DMS53 treated with DMSO at 0.1 percent for 48 hours (cell line): ENCODE results near the gene TSPO.

ENCODE experiments used
- DNase-seq: peaks from one replicate; lab custom pipeline; 2025; ENCODE audit not compliant: unreplicated experiment; lab: John Stamatoyannopoulos, UW

The TSPO gene

GRCh38 chr22:43174941-43175531 is 23.7 kb downstream of the TSPO start:
- no peak for DNase-seq

DNA sequence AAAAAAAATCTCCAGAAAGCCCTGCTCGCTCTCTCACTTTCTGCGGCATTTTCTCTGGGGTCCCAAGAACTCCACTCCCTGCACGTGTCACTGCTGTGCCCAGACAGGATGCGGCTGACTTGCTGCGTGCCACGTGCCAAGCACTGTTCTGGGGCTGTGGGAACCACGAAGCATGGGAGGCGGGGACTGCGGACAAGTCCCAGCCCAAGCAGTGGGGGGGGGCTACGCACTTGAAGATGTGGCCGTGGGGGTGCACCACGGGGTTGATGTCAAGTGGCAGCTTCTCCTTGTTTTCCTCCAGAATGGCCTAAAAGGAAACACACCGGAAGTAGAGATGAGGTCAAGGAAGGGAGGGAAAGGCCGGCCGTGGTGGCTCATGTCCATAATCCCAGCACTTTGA is 24.7 kb downstream of the TSPO start:
- DNase-seq: no peak

- no peak for DNase-seq
Measured at GRCh38 chr22:43177479-43177878, 26.1 kb downstream of the TSPO start.

GRCh38 chr22:43179146-43179910 is 28.0 kb downstream of the TSPO start:
- no peak for DNase-seq

DNA sequence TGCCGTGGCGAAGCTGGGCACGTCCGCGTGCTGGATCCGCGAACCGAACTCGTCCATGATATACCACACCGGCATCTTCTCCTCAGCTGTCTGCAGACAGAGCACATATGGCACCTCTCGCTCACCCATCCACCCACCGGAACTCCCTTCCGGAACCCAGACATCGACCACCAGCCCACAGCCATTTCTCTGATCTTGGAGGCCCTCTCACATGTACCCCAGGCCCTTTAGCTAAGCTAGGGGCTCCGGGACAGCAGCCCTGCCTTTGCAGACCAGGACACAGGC is 28.5 kb downstream of the TSPO start:
- no peak for DNase-seq

GRCh38 chr22:43180670-43181069 is 29.3 kb downstream of the TSPO start:
- DNase-seq: no peak

DNA sequence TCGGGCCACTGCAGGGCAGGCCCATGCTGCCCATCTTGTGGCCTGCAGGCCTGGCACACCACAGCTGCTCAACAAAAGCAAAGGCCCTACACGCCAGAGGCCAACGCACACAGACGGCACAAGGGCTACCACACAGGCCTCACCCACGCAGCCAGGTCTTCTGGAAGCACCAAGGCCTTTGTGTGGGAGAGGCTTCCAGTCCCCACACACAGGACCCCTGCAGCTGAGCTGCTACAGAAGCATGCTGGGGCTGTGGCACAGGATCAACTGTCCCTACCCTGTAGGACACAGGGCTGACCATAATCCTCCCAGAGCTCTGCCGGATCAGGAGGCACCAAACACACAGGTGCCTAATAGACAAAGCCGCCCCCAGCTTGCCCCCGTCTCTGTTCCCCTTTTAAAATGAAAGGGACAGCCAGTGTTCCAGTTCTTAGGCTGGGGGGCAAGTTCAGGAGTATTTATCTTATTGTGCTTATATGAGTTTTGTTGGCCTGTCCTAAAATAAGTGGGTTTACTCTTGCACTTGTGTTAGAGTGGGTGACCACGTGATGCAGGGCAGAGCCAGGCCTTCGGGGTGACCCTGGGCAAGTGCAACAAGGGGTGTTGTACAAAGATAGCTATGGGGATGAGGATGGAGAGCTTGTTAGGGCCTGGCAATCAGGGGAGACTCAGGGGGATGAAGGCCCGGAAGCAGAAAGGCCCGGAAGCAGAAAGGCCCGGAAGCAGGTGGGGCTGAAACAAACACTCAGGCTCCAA is 30.1 kb downstream of the TSPO start:
- DNase-seq: no peak

- no peak for DNase-seq
Measured at GRCh38 chr22:43182118-43182517, 30.8 kb downstream of the TSPO start.

DNA sequence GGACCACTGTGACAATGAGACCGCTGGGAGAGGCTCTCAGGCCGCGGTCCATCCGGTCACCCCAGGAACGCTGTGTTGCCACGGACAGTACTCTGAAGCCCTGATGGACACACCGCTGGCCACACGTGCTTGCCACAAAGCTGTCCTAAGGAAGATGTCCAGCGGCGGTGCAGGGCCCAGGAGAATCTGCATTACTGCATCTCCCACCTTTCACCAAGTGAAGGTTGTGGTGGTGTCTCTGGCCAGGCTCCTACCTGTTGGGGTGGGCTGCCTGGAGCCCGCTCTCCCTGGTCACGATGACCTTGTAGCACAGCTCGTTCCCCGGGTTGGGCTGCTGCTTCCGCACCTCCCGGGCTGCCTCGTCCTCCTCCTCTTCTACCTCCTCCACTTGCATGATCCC is 31.4 kb downstream of the TSPO start:
- no peak for DNase-seq

- no peak for DNase-seq
Measured at GRCh38 chr22:43183496-43184277, 32.3 kb downstream of the TSPO start.

GRCh38 chr22:43185860-43186261 is 34.5 kb downstream of the TSPO start:
- DNase-seq: no peak

DNA sequence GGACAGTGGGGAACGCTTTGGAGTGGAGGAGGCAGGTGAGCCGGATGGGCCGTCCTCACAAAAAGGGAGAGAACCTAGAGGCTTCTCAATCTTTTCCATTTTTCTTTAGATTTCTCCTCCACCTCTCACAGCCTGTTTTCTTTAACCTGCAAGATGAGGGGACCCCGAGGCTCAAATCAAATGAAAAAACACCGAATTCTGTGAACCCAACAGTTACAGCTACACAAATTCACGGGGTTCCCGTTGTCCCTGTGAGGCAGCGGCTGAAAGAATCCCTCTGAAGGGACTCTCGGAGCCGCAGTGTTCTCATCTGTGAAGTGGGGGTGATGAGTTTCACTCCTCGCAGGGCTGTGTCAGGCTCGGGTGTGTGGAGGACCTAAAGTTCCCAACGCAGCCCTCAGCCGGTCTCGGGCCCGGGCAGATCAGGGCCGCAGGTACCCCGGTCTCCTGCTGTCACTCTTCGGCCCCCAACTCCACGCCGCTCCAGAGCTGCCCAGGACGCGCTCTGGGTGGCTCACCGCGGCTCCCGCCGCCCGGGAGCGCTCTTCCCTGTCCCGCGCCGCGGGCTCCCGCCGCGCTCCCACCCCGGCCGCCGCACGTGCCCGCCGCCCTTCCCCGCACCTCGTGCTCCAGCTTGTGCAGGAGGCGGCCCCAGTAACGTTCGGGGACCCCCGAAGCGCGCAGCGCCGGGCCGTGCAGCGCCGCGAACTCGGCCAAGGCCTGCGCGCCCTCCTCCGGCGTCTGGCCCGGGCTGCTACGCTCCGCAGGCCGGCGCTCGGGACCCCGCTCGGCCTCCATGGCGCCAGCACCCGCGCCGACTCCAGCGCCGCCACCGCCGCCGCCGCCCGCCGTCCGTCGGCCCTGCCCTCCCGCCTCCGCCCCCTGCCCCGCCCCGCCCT is 35.2 kb downstream of the TSPO start, which contains the start of gene TTLL12:
TSS of gene TTLL12 (minus strand) at position 863 of the 899 bp plus-strand sequence. CDS start at position 798, 65 bp downstream.
- DNase-seq: no peak

DNA sequence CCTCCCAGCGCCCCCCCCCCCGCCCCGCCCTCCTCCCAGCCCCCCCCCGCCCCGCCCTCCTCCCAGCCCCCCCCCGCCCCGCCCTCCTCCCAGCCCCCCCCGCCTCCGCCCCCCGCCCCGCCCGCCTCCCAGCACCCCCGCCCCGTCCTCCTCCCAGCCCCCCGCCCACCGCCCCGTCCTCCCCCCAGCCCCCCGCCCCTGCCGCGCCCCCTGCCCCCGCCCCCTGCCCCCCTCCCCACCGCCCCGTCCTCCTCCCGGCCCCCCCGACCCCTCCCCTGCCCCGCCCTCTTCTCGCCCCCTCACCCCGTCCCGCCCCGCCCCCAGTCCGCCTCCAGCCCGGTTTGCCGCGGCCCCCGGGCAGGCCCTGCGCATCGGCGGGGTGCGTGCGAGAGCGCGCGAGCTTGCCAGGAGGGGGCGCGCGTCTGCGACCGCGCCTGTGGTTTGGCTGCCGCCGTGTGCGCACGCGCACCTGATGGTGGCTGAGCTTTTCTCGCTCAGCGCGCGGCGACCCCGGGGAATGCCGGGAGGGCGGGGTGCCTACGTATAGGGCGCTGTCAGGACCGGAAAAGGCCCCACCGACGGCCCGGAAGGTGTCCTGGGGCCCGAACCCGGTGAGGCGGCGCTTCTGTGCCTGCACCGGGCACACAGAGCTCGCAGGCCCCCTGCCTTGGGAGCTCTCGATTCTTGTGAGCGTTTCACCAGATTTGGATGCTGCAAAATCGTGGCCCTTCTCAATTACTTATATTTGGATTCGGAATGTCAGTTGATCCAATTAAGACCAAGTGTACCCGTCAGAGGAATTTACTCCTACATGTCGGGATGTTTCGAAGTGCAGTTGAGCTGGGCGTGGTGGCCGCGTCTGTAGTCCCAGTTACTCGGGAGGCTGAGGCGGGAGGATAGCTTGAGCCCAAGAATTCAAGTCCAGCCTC is 36.1 kb downstream of the TSPO start:
- peak; percentile 82 for DNase-seq

- DNase-seq: no peak
Measured at GRCh38 chr22:43188829-43189545, 37.6 kb downstream of the TSPO start.

DNA sequence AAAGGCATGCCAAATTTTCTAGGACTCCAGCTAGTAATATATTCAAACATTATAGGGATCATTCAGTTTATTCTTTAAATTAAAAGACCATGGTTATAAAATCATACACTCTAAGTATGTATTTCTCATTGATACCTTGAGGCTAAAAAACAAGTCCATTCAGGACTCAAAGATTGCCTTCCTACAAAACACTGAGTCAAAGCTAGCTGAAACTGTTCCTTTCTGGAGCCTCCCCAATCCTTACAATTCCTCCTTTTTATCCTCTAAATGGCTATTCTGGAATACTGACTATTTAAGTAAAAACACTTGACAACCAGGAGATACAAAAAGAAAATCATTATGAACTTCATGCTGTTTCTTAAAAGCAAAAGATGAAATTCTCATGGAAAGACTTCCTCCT is 40.5 kb downstream of the TSPO start:
- DNase-seq: no peak

- DNase-seq: no peak
Measured at GRCh38 chr22:43197271-43197941, 46.0 kb downstream of the TSPO start.

- no peak for DNase-seq
Measured at GRCh38 chr22:43198126-43198525, 46.8 kb downstream of the TSPO start.

GRCh38 chr22:43198936-43199335 is 47.6 kb downstream of the TSPO start:
- no peak for DNase-seq
